Measurements from ENCODE around the gene ENO4. TPM values are rescaled to one million over a fixed set of nuclear protein-coding genes. Genes with fewer than 3 reads are reported as not detected.

The ENO4 gene
- total RNA-seq, 1 experiment from 2014 or later: 0.42 TPM

DNA sequence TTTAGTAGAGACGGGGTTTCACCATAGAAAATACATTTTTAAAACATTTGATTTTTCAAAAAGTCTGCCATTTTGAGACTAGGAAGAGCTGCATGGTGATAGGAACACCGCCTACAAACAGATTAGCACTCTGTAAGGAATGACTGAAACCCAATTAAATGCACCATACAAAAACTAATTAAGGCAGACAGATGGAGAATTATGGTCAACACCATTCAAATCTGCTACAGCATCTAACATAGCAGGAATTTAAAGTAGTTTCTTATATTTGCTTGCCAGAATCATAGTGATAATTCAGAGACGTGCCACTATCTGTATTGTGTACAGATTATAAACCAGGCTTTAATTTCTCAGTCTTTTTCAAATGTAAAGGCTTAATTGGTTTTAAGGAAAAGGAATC is 68.2 kb downstream of the ENO4 start (continued):
- TF ChIP-seq, protein P1, sequence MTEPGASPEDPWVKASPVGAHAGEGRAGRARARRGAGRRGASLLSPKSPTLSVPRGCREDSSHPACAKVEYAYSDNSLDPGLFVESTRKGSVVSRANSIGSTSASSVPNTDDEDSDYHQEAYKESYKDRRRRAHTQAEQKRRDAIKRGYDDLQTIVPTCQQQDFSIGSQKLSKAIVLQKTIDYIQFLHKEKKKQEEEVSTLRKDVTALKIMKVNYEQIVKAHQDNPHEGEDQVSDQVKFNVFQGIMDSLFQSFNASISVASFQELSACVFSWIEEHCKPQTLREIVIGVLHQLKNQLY (CRISPR knock-in tag; IDR thresholded peaks at IDR 0.05): no peak

DNA sequence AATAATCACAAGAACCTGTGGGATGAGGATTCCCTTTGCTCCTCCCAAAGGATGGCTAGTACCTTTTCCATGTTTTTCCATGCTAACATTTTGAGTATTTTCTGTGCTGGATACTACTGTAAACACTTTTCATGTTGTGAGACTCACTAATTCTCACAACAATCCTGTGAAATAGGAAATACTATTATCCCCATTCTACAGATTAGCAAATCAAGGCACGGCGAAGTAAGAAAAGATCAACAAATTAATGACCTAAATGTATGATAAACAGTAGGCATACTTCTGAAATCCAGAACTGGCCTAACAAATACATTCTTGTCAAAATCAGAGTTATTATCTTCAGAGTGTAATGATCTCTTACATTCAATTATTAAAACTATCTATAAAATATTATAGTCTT is 69.3 kb downstream of the ENO4 start:
- Mint-ChIP-seq H3K27ac (no peak overlapping the region), H3K4me1 (peaks cover 18% of the 10 kb centered on the region), H3K4me3 (no peak overlapping the region), H3K9me3 (no peaks in the 10 kb centered on the region), H3K36me3 (peaks cover 2% of the 10 kb centered on the region; the same call in 1 of the 2 replicates), H3K27me3 (ENCODE audit: low read depth) (no peaks in the 10 kb centered on the region)
- TF ChIP-seq, protein P2, sequence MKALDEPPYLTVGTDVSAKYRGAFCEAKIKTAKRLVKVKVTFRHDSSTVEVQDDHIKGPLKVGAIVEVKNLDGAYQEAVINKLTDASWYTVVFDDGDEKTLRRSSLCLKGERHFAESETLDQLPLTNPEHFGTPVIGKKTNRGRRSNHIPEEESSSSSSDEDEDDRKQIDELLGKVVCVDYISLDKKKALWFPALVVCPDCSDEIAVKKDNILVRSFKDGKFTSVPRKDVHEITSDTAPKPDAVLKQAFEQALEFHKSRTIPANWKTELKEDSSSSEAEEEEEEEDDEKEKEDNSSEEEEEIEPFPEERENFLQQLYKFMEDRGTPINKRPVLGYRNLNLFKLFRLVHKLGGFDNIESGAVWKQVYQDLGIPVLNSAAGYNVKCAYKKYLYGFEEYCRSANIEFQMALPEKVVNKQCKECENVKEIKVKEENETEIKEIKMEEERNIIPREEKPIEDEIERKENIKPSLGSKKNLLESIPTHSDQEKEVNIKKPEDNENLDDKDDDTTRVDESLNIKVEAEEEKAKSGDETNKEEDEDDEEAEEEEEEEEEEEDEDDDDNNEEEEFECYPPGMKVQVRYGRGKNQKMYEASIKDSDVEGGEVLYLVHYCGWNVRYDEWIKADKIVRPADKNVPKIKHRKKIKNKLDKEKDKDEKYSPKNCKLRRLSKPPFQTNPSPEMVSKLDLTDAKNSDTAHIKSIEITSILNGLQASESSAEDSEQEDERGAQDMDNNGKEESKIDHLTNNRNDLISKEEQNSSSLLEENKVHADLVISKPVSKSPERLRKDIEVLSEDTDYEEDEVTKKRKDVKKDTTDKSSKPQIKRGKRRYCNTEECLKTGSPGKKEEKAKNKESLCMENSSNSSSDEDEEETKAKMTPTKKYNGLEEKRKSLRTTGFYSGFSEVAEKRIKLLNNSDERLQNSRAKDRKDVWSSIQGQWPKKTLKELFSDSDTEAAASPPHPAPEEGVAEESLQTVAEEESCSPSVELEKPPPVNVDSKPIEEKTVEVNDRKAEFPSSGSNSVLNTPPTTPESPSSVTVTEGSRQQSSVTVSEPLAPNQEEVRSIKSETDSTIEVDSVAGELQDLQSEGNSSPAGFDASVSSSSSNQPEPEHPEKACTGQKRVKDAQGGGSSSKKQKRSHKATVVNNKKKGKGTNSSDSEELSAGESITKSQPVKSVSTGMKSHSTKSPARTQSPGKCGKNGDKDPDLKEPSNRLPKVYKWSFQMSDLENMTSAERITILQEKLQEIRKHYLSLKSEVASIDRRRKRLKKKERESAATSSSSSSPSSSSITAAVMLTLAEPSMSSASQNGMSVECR (CRISPR knock-in tag; IDR thresholded peaks at IDR 0.05; ENCODE audit: borderline replicate concordance): no peak
- no peak for TF ChIP-seq OVOL2 (CRISPR knock-in tag; IDR thresholded peaks at IDR 0.05; ENCODE audit: borderline replicate concordance)
- TF ChIP-seq RELA (CRISPR knock-in tag; IDR thresholded peaks at IDR 0.05; ENCODE audit: borderline replicate concordance): no peak
- TF ChIP-seq RORB (CRISPR knock-in tag; IDR thresholded peaks at IDR 0.05): no peak
- TF ChIP-seq ZNF138 (CRISPR knock-in tag; conservative IDR thresholded peaks at IDR 0.05): no peak
- no peak for TF ChIP-seq GTF2I (CRISPR knock-in tag; conservative IDR thresholded peaks at IDR 0.05)
- no peak for TF ChIP-seq ATF1 (CRISPR knock-in tag; IDR thresholded peaks at IDR 0.05)
- no peak for TF ChIP-seq GABPB1 (CRISPR knock-in tag; IDR thresholded peaks at IDR 0.05)
- no peak for TF ChIP-seq NFYB (CRISPR knock-in tag; conservative IDR thresholded peaks at IDR 0.05; ENCODE audit: low read depth)
- TF ChIP-seq CBFB (CRISPR knock-in tag; IDR thresholded peaks at IDR 0.05; ENCODE audit: low read depth): no peak
- TF ChIP-seq, protein P3, sequence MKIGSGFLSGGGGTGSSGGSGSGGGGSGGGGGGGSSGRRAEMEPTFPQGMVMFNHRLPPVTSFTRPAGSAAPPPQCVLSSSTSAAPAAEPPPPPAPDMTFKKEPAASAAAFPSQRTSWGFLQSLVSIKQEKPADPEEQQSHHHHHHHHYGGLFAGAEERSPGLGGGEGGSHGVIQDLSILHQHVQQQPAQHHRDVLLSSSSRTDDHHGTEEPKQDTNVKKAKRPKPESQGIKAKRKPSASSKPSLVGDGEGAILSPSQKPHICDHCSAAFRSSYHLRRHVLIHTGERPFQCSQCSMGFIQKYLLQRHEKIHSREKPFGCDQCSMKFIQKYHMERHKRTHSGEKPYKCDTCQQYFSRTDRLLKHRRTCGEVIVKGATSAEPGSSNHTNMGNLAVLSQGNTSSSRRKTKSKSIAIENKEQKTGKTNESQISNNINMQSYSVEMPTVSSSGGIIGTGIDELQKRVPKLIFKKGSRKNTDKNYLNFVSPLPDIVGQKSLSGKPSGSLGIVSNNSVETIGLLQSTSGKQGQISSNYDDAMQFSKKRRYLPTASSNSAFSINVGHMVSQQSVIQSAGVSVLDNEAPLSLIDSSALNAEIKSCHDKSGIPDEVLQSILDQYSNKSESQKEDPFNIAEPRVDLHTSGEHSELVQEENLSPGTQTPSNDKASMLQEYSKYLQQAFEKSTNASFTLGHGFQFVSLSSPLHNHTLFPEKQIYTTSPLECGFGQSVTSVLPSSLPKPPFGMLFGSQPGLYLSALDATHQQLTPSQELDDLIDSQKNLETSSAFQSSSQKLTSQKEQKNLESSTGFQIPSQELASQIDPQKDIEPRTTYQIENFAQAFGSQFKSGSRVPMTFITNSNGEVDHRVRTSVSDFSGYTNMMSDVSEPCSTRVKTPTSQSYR (CRISPR knock-in tag; IDR thresholded peaks at IDR 0.05): no peak
- TF ChIP-seq TEAD4 (CRISPR knock-in tag; IDR thresholded peaks at IDR 0.05): no peak
- TF ChIP-seq, protein P4, sequence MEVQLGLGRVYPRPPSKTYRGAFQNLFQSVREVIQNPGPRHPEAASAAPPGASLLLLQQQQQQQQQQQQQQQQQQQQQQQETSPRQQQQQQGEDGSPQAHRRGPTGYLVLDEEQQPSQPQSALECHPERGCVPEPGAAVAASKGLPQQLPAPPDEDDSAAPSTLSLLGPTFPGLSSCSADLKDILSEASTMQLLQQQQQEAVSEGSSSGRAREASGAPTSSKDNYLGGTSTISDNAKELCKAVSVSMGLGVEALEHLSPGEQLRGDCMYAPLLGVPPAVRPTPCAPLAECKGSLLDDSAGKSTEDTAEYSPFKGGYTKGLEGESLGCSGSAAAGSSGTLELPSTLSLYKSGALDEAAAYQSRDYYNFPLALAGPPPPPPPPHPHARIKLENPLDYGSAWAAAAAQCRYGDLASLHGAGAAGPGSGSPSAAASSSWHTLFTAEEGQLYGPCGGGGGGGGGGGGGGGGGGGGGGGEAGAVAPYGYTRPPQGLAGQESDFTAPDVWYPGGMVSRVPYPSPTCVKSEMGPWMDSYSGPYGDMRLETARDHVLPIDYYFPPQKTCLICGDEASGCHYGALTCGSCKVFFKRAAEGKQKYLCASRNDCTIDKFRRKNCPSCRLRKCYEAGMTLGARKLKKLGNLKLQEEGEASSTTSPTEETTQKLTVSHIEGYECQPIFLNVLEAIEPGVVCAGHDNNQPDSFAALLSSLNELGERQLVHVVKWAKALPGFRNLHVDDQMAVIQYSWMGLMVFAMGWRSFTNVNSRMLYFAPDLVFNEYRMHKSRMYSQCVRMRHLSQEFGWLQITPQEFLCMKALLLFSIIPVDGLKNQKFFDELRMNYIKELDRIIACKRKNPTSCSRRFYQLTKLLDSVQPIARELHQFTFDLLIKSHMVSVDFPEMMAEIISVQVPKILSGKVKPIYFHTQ (CRISPR knock-in tag; IDR thresholded peaks at IDR 0.05): no peak
- TF ChIP-seq, protein P5, sequence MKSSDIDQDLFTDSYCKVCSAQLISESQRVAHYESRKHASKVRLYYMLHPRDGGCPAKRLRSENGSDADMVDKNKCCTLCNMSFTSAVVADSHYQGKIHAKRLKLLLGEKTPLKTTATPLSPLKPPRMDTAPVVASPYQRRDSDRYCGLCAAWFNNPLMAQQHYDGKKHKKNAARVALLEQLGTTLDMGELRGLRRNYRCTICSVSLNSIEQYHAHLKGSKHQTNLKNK (CRISPR knock-in tag; IDR thresholded peaks at IDR 0.05): no peak
- TF ChIP-seq, protein P6, sequence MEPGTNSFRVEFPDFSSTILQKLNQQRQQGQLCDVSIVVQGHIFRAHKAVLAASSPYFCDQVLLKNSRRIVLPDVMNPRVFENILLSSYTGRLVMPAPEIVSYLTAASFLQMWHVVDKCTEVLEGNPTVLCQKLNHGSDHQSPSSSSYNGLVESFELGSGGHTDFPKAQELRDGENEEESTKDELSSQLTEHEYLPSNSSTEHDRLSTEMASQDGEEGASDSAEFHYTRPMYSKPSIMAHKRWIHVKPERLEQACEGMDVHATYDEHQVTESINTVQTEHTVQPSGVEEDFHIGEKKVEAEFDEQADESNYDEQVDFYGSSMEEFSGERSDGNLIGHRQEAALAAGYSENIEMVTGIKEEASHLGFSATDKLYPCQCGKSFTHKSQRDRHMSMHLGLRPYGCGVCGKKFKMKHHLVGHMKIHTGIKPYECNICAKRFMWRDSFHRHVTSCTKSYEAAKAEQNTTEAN (CRISPR knock-in tag; IDR thresholded peaks at IDR 0.05): no peak
- TF ChIP-seq, protein P7, sequence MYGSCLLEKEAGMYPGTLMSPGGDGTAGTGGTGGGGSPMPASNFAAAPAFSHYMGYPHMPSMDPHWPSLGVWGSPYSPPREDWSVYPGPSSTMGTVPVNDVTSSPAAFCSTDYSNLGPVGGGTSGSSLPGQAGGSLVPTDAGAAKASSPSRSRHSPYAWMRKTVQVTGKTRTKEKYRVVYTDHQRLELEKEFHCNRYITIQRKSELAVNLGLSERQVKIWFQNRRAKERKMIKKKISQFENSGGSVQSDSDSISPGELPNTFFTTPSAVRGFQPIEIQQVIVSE (CRISPR knock-in tag; IDR thresholded peaks at IDR 0.05; ENCODE audit: borderline replicate concordance): no peak
- no peak for TF ChIP-seq NR3C1 (CRISPR knock-in tag; conservative IDR thresholded peaks at IDR 0.05; ENCODE audit: low read depth)
- TF ChIP-seq, protein P8, sequence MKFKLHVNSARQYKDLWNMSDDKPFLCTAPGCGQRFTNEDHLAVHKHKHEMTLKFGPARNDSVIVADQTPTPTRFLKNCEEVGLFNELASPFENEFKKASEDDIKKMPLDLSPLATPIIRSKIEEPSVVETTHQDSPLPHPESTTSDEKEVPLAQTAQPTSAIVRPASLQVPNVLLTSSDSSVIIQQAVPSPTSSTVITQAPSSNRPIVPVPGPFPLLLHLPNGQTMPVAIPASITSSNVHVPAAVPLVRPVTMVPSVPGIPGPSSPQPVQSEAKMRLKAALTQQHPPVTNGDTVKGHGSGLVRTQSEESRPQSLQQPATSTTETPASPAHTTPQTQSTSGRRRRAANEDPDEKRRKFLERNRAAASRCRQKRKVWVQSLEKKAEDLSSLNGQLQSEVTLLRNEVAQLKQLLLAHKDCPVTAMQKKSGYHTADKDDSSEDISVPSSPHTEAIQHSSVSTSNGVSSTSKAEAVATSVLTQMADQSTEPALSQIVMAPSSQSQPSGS (CRISPR knock-in tag; IDR thresholded peaks at IDR 0.05; ENCODE audit: borderline replicate concordance, low read depth): no peak
- ATAC-seq: no peak
- no peak for DNase-seq (ENCODE audit: low spot score)
- ChIA-PET POLR2A (no interaction called here), CTCF (no interaction called here)

Data from WTC11 (cell line).